Measurements from ENCODE around the gene TDRD10. TPM values are rescaled to one million over a fixed set of nuclear protein-coding genes. Genes with fewer than 3 reads are reported as not detected.

Gene TDRD10
- total RNA-seq, 1 donor from 2014 or later = not detected

GRCh38 chr1:154503898-154504297 is 1.9 kb downstream of the TDRD10 start:
- Histone ChIP-seq H3K27me3 (ENCODE audit: control insufficient read depth, insufficient read depth, low read length) (peaks cover 47% of the 10 kb centered on the region), H3K36me3 (ENCODE audit: control insufficient read depth, insufficient read depth, low read length) (no peaks in the 10 kb centered on the region), H3K4me3 (ENCODE audit: low read depth, low read length) (no peak overlapping the region)
- no peak for TF ChIP-seq CTCF (IDR thresholded peaks at IDR 0.05; ENCODE audit: insufficient read depth, low read length, poor library complexity, severe bottlenecking)
- DNase-seq (ENCODE audit: low read depth) = no peak

- Histone ChIP-seq H3K36me3 (ENCODE audit: control insufficient read depth, insufficient read depth, low read length) (no peaks in the 10 kb centered on the region), H3K27me3 (ENCODE audit: control insufficient read depth, insufficient read depth, low read length) (peaks cover 6% of the 10 kb centered on the region), H3K4me3 (ENCODE audit: low read depth, low read length) (no peak overlapping the region)
- DNase-seq (ENCODE audit: low read depth) = no peak
- no peak for TF ChIP-seq CTCF (IDR thresholded peaks at IDR 0.05; ENCODE audit: insufficient read depth, low read length, poor library complexity, severe bottlenecking)
These were observed 10.7 kb downstream of the TDRD10 start for GRCh38 chr1:154512760-154513159.

- Histone ChIP-seq H3K27me3 (ENCODE audit: control insufficient read depth, insufficient read depth, low read length) (peaks cover 8% of the 10 kb centered on the region), H3K4me3 (ENCODE audit: low read depth, low read length) (no peak overlapping the region), H3K36me3 (ENCODE audit: control insufficient read depth, insufficient read depth, low read length) (no peaks in the 10 kb centered on the region)
- DNase-seq (ENCODE audit: low read depth) = no peak
- TF ChIP-seq CTCF (IDR thresholded peaks at IDR 0.05; ENCODE audit: insufficient read depth, low read length, poor library complexity, severe bottlenecking) = no peak
These were observed 12.1 kb downstream of the TDRD10 start for GRCh38 chr1:154514066-154514553.

GRCh38 chr1:154517661-154518060 is 15.6 kb downstream of the TDRD10 start:
- DNase-seq (ENCODE audit: low read depth) = no peak
- TF ChIP-seq CTCF (IDR thresholded peaks at IDR 0.05; ENCODE audit: insufficient read depth, low read length, poor library complexity, severe bottlenecking) = no peak
- no peaks in the 10 kb centered on the region for H3K36me3 ChIP-seq (ENCODE audit: control insufficient read depth, insufficient read depth, low read length)
- no peak overlapping the region for H3K4me3 ChIP-seq (ENCODE audit: low read depth, low read length)
- H3K27me3 ChIP-seq (ENCODE audit: control insufficient read depth, insufficient read depth, low read length) = peaks cover 15% of the 10 kb centered on the region

GRCh38 chr1:154519591-154519991 is 17.6 kb downstream of the TDRD10 start:
- DNase-seq (ENCODE audit: low read depth) = no peak
- peaks cover 17% of the 10 kb centered on the region for H3K27me3 ChIP-seq (ENCODE audit: control insufficient read depth, insufficient read depth, low read length)

More at GRCh38 chr1:154519591-154519991, 17.6 kb downstream of the TDRD10 start:
- Histone ChIP-seq H3K36me3 (ENCODE audit: control insufficient read depth, insufficient read depth, low read length) (no peaks in the 10 kb centered on the region), H3K4me3 (ENCODE audit: low read depth, low read length) (no peak overlapping the region)
- TF ChIP-seq CTCF (IDR thresholded peaks at IDR 0.05; ENCODE audit: insufficient read depth, low read length, poor library complexity, severe bottlenecking) = no peak

Measured in kidney epithelial cell (primary cell).